Measurements from ENCODE around the gene CCDC159. TPM values are rescaled to one million over a fixed set of nuclear protein-coding genes. Genes with fewer than 3 reads are reported as not detected.

The CCDC159 gene
- total and polyA plus RNA-seq, 2 of the 4 experiments (the other 2 are of a cell fraction): 4.7 to 14.0 TPM

DNA sequence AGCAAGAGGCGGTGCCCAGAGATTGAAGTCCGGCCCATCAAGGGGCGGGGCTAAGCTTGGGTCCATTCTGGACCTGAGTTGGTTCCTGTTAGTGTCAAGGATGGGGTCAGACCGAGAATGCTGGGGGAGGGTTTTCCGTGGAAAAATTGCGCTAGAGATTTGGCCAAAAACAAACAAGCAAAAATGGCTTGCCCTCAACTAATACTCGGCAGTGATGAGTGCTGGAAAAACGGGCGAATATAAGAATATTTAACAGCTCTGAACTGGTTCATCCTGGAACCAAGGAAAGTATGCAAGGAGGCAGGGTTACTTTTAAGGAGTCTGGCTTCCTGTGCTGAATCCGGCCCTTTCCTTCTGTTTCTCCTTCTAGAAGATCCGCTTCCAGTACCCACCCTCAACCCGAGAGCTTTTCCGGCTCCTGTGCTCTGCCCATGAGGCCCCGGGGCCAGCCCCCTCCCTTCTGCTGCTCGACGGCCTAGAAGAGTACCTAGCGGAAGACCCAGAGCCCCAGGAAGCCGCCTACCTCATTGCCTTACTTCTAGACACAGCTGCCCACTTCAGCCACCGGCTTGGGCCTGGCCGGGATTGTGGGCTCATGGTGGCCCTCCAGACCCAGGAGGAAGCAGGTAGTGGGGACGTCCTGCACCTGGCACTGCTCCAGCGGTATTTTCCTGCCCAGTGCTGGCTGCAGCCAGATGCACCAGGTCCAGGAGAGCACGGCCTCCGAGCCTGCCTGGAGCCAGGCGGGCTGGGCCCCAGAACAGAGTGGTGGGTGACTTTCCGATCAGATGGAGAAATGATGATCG, 29.0 kb downstream of the CCDC159 start (continued):
- TF ChIP-seq, protein P1, sequence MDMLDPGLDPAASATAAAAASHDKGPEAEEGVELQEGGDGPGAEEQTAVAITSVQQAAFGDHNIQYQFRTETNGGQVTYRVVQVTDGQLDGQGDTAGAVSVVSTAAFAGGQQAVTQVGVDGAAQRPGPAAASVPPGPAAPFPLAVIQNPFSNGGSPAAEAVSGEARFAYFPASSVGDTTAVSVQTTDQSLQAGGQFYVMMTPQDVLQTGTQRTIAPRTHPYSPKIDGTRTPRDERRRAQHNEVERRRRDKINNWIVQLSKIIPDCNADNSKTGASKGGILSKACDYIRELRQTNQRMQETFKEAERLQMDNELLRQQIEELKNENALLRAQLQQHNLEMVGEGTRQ (IDR thresholded peaks at IDR 0.05; ENCODE audit: low read depth, low read length): no peak
- TF ChIP-seq FOS (IDR thresholded peaks at IDR 0.05; ENCODE audit: low read depth, low read length): no peak
- no peak for TF ChIP-seq MAZ (IDR thresholded peaks at IDR 0.05; ENCODE audit: borderline replicate concordance, low read depth, low read length)
- TF ChIP-seq MAFK (IDR thresholded peaks at IDR 0.05; ENCODE audit: low read depth, low read length): no peak

Data from IMR-90 (cell line).